Measurements from ENCODE around the gene ITPKC. TPM values are rescaled to one million over a fixed set of nuclear protein-coding genes. Genes with fewer than 3 reads are reported as not detected.

ITPKC gene
- total and polyA plus RNA-seq, 11 donors = 6.9 to 27.3 (median 9.1) TPM

- H3K4me1 ChIP-seq = peaks cover 3 to 49% (median 26%) of the 10 kb centered on the region in 12 donors
- H3K9me3 ChIP-seq = no peaks in the 10 kb centered on the region
- no peak for TF ChIP-seq POLR2A (IDR thresholded peaks at IDR 0.05)
- DNase-seq = peak in 1 of 5 donors; percentile 38
- peak overlapping the region in 8 of 12 donors; percentile 69 to 95 (median 81) for H3K4me3 ChIP-seq
- H3K36me3 ChIP-seq = peaks cover 0 to 42% (median 31%) of the 10 kb centered on the region in 9 donors
- intact Hi-C loops (cut with DNase I) = loop anchor here in 5 of 10 donors (2.0 to 10.0 kb wide), 4 partner anchors 23 to 85 kb away; partner anchors contain the start of genes NUMBL (in 3 of the 5), ACTMAP (in 2 of the 5), EGLN2 (in 2 of the 5) and SNRPA (in 2 of the 5)
- no peaks in the 10 kb centered on the region for H3K27me3 ChIP-seq
- ATAC-seq = no peak
- peak overlapping the region; percentile 76 to 99 (median 96) for H3K27ac ChIP-seq
- 85 to 93% (median 89%) methylated on average over 10 to 11 of the region's 11 CpGs for WGBS, 4 donors
These were observed 3.0 kb upstream of the ITPKC start for GRCh38 chr19:40713939-40714338.

- Histone ChIP-seq H3K27me3 (no peaks in the 10 kb centered on the region), H3K4me1 (peaks cover 3 to 56% (median 32%) of the 10 kb centered on the region in 12 donors), H3K36me3 (peaks cover 0 to 35% (median 24%) of the 10 kb centered on the region in 9 donors), H3K4me3 (peak overlapping the region; percentile 18 to 98 (median 78)), H3K27ac (peak overlapping the region; percentile 95 to 99 (median 97)), H3K9me3 (no peaks in the 10 kb centered on the region)
- peak; percentile 94 to 96 (median 95) for DNase-seq
- 3 to 6% (median 4%) methylated on average over 29 to 31 of the region's 31 CpGs for WGBS, 4 donors
- intact Hi-C loops (cut with DNase I) = loop anchor here in 7 of 10 donors (1.0 to 10.0 kb wide), 8 partner anchors 24 to 103 kb away; partner anchors contain the start of genes NUMBL (in 4 of the 7), ACTMAP (in 2 of the 7), EGLN2 (in 2 of the 7) and SNRPA (in 2 of the 7)
- TF ChIP-seq POLR2A (IDR thresholded peaks at IDR 0.05) = peak in 1 of 2 donors; percentile 12
- TF ChIP-seq CTCF (IDR thresholded peaks at IDR 0.05) = peak in 1 of 12 donors; percentile 3
- ATAC-seq = peak; percentile 75 to 83 (median 78)
These were observed 2.2 kb upstream of the ITPKC start for GRCh38 chr19:40714441-40715299.

- ATAC-seq = no peak
- H3K4me1 ChIP-seq = peaks cover 5 to 70% (median 46%) of the 10 kb centered on the region in 12 donors
- TF ChIP-seq POLR2A (IDR thresholded peaks at IDR 0.05) (no peak), CTCF (IDR thresholded peaks at IDR 0.05) (no peak)
These were observed 856 bp upstream of the ITPKC start for GRCh38 chr19:40716031-40716481.

GRCh38 chr19:40717325-40717879 lies 490 bp downstream of the ITPKC start:
- no peak for TF ChIP-seq POLR2A (IDR thresholded peaks at IDR 0.05)
- no peak for TF ChIP-seq CTCF (IDR thresholded peaks at IDR 0.05)
- peaks cover 0 to 15% (median 5%) of the 10 kb centered on the region in 9 donors for H3K36me3 ChIP-seq
- H3K27ac ChIP-seq = peak overlapping the region; percentile 95 to 99 (median 97)
- peaks cover 9 to 82% (median 58%) of the 10 kb centered on the region in 12 donors for H3K4me1 ChIP-seq
- peak overlapping the region; percentile 65 to 98 (median 82) for H3K4me3 ChIP-seq
- ATAC-seq (no peak), DNase-seq (no peak)
- no peaks in the 10 kb centered on the region for H3K9me3 ChIP-seq
- intact Hi-C loops (cut with DNase I) = loop anchor here in 6 of 10 donors (2.0 to 10.0 kb wide), 6 partner anchors 33 to 100 kb away; partner anchors contain the start of genes ACTMAP (in 2 of the 6) and SNRPA (in 2 of the 6)
- no peaks in the 10 kb centered on the region for H3K27me3 ChIP-seq
- 0 to 1% (median 0%) methylated on average over 6 to 20 of the region's 20 CpGs for WGBS, 4 donors

More at GRCh38 chr19:40716031-40716481, 856 bp upstream of the ITPKC start:
- H3K4me3 ChIP-seq = peak overlapping the region; percentile 65 to 98 (median 82)
- WGBS, 4 donors = 5 to 12% (median 7%) methylated on average over 8 of the region's 8 CpGs
- peaks cover 0 to 21% (median 14%) of the 10 kb centered on the region in 9 donors for H3K36me3 ChIP-seq
- DNase-seq = peak in 2 of 5 donors; percentile 40 to 66
- intact Hi-C loops (cut with DNase I) = loop anchor here in 6 of 10 donors (2.0 to 10.0 kb wide), 6 partner anchors 35 to 101 kb away; partner anchors contain the start of genes ACTMAP (in 2 of the 6) and SNRPA (in 2 of the 6)
- peak overlapping the region; percentile 95 to 99 (median 97) for H3K27ac ChIP-seq
- H3K27me3 ChIP-seq = no peaks in the 10 kb centered on the region
- no peaks in the 10 kb centered on the region for H3K9me3 ChIP-seq
